Measurements from ENCODE around the gene CCDC154. TPM values are rescaled to one million over a fixed set of nuclear protein-coding genes. Genes with fewer than 3 reads are reported as not detected.

CCDC154 gene
- total and polyA plus RNA-seq, 9 of the 15 experiments (the other 6 are each of a cell fraction or from before 2014, with no cell fraction given): 0.15 to 1.4 (median 0.20) TPM; not detected in 5

DNA sequence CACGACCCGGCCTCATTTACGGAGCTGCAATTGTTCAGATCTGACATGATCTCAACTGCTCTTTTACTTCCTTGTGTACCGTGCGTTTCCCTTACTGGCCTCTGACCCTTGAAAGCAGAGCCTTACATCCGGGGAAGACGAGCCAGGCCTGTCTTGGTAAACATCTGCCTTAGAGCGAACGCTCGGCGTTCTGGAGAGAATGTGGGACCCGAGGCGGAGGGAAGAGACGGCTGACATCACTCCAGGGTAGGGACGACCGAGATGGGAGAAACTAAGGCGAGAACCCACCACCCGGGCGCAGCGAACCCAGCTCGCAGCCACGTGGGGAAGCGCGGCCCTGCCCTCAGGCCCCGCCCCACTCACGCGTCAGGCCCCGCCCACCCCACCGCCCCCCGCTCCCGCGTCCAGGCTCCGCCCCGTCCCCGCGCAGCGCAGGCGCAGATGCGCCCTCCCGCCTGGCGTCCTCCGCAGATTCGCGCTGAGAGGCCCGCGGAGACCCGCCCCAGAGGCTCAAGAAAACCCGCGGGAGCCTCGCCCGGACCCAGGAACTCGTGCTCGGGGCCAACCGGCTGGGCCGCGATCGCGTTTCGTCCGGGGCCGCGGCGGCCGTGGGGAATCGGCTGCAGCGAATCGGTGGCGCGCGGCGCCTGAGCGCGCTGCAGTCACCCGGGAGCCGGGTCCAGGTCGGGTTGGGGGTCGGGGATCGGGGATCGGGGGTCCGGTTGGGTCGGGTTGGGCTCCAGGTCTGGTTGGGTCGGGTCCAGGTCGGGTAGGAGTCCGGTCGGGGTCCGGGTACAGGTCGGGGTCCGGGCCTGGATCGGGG lies 48.8 kb upstream of the CCDC154 start, which contains the start of gene TELO2 (continued):
- TF ChIP-seq, protein P1, sequence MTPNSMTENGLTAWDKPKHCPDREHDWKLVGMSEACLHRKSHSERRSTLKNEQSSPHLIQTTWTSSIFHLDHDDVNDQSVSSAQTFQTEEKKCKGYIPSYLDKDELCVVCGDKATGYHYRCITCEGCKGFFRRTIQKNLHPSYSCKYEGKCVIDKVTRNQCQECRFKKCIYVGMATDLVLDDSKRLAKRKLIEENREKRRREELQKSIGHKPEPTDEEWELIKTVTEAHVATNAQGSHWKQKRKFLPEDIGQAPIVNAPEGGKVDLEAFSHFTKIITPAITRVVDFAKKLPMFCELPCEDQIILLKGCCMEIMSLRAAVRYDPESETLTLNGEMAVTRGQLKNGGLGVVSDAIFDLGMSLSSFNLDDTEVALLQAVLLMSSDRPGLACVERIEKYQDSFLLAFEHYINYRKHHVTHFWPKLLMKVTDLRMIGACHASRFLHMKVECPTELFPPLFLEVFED (CRISPR knock-in tag; conservative IDR thresholded peaks at IDR 0.05): 0 out of 2 replicates have a peak, but pooled peaks have one; percentile 8
- TF ChIP-seq, protein P2, sequence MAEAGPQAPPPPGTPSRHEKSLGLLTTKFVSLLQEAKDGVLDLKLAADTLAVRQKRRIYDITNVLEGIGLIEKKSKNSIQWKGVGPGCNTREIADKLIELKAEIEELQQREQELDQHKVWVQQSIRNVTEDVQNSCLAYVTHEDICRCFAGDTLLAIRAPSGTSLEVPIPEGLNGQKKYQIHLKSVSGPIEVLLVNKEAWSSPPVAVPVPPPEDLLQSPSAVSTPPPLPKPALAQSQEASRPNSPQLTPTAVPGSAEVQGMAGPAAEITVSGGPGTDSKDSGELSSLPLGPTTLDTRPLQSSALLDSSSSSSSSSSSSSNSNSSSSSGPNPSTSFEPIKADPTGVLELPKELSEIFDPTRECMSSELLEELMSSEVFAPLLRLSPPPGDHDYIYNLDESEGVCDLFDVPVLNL (CRISPR knock-in tag; IDR thresholded peaks at IDR 0.05; ENCODE audit: low read depth): no peak
- TF ChIP-seq, protein P3, sequence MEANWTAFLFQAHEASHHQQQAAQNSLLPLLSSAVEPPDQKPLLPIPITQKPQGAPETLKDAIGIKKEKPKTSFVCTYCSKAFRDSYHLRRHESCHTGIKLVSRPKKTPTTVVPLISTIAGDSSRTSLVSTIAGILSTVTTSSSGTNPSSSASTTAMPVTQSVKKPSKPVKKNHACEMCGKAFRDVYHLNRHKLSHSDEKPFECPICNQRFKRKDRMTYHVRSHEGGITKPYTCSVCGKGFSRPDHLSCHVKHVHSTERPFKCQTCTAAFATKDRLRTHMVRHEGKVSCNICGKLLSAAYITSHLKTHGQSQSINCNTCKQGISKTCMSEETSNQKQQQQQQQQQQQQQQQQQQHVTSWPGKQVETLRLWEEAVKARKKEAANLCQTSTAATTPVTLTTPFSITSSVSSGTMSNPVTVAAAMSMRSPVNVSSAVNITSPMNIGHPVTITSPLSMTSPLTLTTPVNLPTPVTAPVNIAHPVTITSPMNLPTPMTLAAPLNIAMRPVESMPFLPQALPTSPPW (CRISPR knock-in tag; IDR thresholded peaks at IDR 0.05): peak; percentile 89
- no peak for TF ChIP-seq TSC22D4 (tag; IDR thresholded peaks at IDR 0.05)
- 0 out of 2 replicates have a peak, but pooled peaks have one; percentile 21 for TF ChIP-seq NBN (IDR thresholded peaks at IDR 0.05; ENCODE audit: low read depth)
- TF ChIP-seq BRCA1 (IDR thresholded peaks at IDR 0.05): no peak
- no peak for TF ChIP-seq BRCA1 (CRISPR knock-in tag; IDR thresholded peaks at IDR 0.05)
- TF ChIP-seq, protein P4, sequence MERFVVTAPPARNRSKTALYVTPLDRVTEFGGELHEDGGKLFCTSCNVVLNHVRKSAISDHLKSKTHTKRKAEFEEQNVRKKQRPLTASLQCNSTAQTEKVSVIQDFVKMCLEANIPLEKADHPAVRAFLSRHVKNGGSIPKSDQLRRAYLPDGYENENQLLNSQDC (CRISPR knock-in tag; IDR thresholded peaks at IDR 0.05): 0 out of 2 replicates have a peak, but pooled peaks have one; percentile 36
- TF ChIP-seq, protein P5, sequence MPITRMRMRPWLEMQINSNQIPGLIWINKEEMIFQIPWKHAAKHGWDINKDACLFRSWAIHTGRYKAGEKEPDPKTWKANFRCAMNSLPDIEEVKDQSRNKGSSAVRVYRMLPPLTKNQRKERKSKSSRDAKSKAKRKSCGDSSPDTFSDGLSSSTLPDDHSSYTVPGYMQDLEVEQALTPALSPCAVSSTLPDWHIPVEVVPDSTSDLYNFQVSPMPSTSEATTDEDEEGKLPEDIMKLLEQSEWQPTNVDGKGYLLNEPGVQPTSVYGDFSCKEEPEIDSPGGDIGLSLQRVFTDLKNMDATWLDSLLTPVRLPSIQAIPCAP (CRISPR knock-in tag; IDR thresholded peaks at IDR 0.05; ENCODE audit: borderline replicate concordance): no peak
- peak; percentile 96 for TF ChIP-seq EP300 (IDR thresholded peaks at IDR 0.05; ENCODE audit: low read length)
- 0 out of 2 replicates have a peak, but pooled peaks have one; percentile 39 for TF ChIP-seq ZNF766 (CRISPR knock-in tag; conservative IDR thresholded peaks at IDR 0.05)
- no peak for TF ChIP-seq MTA2 (IDR thresholded peaks at IDR 0.05; ENCODE audit: low read depth)
- TF ChIP-seq ARID2 (IDR thresholded peaks at IDR 0.05): no peak
- TF ChIP-seq ZNF551 (CRISPR knock-in tag; IDR thresholded peaks at IDR 0.05): no peak
- peak; percentile 94 to 96 for TF ChIP-seq FOXK2 (conservative IDR thresholded peaks at IDR 0.05 in 1 of 2, IDR thresholded peaks at IDR 0.05 in 1 of 2; ENCODE audit: low read depth in 2 of 2)
- no peak for TF ChIP-seq ATF1 (CRISPR knock-in tag; IDR thresholded peaks at IDR 0.05)
- TF ChIP-seq ATF1 (tag; IDR thresholded peaks at IDR 0.05): peak; percentile 78
- peak; percentile 86 for TF ChIP-seq SIN3B (IDR thresholded peaks at IDR 0.05; ENCODE audit: low read depth)
- no peak for TF ChIP-seq ETS2 (tag; IDR thresholded peaks at IDR 0.05; ENCODE audit: borderline replicate concordance, poor library complexity, severe bottlenecking)
- TF ChIP-seq BMI1 (IDR thresholded peaks at IDR 0.05; ENCODE audit: low read length): no peak
- 0 out of 2 replicates have a peak, but pooled peaks have one; percentile 61 for TF ChIP-seq ILF3 (IDR thresholded peaks at IDR 0.05; ENCODE audit: borderline replicate concordance)
- TF ChIP-seq TEAD4 (IDR thresholded peaks at IDR 0.05; ENCODE audit: low read length): peak; percentile 10; the same call in 1 of the 2 replicates
- no peak for TF ChIP-seq TEAD4 (CRISPR knock-in tag; IDR thresholded peaks at IDR 0.05; ENCODE audit: borderline replicate concordance)
- TF ChIP-seq ZSCAN32 (CRISPR knock-in tag; IDR thresholded peaks at IDR 0.05): no peak
